Activated naive CD4-positive, alpha-beta T cell treated with anti-CD3 and anti-CD28 coated beads, Interleukin-2, amount 10 ng/mL, durations not matched to agents 7 days and 5 days (primary cell): ENCODE measurements around the gene BRD9.

ENCODE experiments used
- CTCF ChIA-PET: fragments of 350-600 bp; sonication (Branson Sonifier 250); formaldehyde crosslinking; loops from one replicate; lab custom pipeline; 2021; ENCODE audit warnings: antibody characterized with exemption; lab: Charles Lee
- DNase-seq: peaks from one replicate; pipeline ENCODE4 v3.0.0-alpha.2; 2020
- H3K27ac Mint-ChIP-seq: one replicate; pipeline ENCODE4 v1.8.0; 2021; ENCODE audit warnings: mild to moderate bottlenecking, moderate library complexity, mixed read lengths
- H3K27me3 Mint-ChIP-seq: one replicate; pipeline ENCODE4 v1.8.0; 2021; ENCODE audit warnings: mild to moderate bottlenecking, mixed read lengths
- H3K36me3 Mint-ChIP-seq: one replicate; pipeline ENCODE4 v1.8.0; 2021; ENCODE audit warnings: mixed read lengths
- H3K4me1 Mint-ChIP-seq: one replicate; pipeline ENCODE4 v1.8.0; 2021; ENCODE audit warnings: mixed read lengths
- H3K4me3 Mint-ChIP-seq: one replicate; pipeline ENCODE4 v1.8.0; 2021; ENCODE audit warnings: mild to moderate bottlenecking, moderate library complexity, mixed read lengths
- H3K9me3 Mint-ChIP-seq: one replicate; pipeline ENCODE4 v1.8.0; 2021; ENCODE audit warnings: mixed read lengths

BRD9 gene

DNA sequence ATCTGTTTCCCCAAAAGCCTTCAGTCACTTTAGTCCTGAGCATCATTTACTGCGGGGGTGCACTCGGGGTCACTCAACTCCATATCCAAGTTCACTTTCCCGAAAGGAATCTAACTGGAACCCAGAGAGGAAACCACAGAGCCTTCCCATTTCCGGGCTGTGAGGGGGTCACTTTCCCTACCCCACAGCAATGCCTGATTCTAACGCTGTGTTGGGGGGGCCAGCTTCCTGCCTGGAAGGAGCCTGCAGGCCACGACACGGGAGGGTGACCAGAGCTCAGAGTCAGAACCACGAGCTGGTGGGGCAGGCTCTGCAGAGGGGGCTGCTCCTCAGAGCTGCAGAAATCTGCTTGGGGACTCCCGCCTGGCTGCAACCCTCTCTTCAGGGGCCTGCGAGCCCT, 20.3 kb downstream of the BRD9 start:
- Mint-ChIP-seq H3K9me3 (no peaks in the 10 kb centered on the region), H3K4me1 (peaks cover 3% of the 10 kb centered on the region), H3K36me3 (peaks cover 65% of the 10 kb centered on the region), H3K4me3 (no peak overlapping the region), H3K27ac (no peak overlapping the region), H3K27me3 (no peaks in the 10 kb centered on the region)
- DNase-seq: no peak
- CTCF ChIA-PET: no interaction called here

DNA sequence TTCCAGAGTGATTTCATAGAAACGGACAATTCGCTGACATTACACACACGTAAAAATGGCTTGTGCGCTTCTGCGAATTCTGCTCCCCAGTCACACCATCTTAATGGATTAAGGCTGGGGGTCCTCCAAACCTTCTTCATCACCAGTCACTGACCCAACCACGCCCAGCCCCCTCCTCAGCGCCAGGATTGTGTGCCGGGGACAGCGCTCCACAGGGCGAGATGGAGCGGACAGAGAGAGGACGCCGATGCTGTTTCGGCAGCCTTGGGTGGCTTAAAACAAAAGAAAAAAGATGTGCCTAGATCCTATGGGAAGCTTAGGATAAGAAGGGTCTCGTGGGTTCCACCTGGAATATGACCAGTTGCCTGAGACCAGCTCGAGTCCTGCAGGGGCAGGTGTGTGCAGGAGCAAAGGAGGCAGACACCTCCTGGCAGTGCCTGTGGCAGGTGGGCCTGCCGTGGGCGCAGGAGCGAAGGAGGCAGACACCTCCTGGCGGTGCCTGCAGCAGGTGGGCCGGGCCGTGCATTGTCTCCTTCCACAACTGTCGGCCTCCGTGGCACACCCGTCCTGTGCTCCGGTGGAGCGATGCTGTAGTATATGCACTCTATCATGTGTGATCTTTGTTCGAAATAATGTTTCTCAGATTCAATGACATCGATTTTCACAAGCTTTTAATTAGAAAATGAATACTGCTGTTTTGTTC, 20.9 kb downstream of the BRD9 start:
- no peak overlapping the region for H3K4me3 Mint-ChIP-seq
- CTCF ChIA-PET: no interaction called here
- no peaks in the 10 kb centered on the region for H3K27me3 Mint-ChIP-seq
- H3K4me1 Mint-ChIP-seq: peaks cover 3% of the 10 kb centered on the region
- peak; percentile 10 for DNase-seq
- no peak overlapping the region for H3K27ac Mint-ChIP-seq
- no peaks in the 10 kb centered on the region for H3K9me3 Mint-ChIP-seq
- H3K36me3 Mint-ChIP-seq: peaks cover 62% of the 10 kb centered on the region

DNA sequence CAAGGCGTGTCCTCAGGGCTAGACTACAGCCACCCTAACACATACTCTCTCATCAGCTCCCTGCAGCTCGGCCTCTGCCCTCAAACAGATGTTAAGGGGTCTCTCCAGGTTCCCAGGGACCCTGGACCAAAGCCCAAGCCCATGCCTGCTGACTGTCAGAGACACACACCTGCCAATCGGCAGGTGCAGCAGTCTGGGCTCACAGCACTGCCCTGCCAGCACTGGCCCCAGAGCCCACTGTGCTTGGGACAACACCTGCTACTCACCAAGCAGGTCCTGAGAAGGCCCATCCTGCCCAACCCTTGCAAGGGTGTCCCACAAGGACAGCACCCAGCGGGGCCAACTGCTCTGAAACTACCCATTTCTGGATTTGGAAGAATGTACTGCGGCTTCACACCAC, 21.6 kb downstream of the BRD9 start:
- no peak overlapping the region for H3K27ac Mint-ChIP-seq
- peaks cover 63% of the 10 kb centered on the region for H3K36me3 Mint-ChIP-seq

DNA sequence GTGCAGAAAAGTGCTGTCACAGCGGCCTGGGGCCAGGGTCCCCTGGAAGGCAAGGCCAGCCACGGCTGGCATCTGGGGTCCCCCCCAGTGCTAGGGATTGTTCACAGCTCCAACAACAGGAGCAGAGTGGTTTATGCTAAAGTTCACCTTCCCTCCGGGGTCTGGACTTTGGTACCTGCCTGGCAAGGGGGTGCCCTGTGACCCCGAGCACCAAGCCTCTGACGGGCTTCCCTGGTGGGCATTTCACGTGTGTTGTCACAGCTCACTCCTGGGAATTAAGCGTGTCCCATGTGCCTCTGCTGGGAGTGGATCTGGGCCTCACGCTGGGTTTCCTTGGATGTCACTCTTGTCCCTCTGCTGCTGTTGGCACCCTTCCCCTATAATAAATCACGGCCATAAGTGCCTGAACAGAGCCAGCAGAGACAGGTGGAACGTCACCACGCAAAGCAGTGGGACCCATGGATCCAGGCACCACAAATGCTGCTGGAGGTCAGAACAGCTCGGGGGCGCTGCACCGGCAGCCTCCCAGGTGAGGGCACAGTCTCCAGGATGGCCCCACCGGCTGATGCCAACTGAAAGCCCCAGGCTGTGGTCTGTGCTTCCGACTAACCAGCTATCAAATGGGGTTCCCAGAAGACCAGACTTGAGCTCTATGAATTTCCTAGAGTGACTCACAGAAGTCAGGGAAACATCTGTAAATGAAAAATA, 24.0 kb downstream of the BRD9 start:
- Mint-ChIP-seq H3K9me3 (no peaks in the 10 kb centered on the region), H3K4me3 (no peak overlapping the region), H3K27me3 (no peaks in the 10 kb centered on the region), H3K27ac (no peak overlapping the region), H3K4me1 (peaks cover 3% of the 10 kb centered on the region), H3K36me3 (peaks cover 51% of the 10 kb centered on the region)
- CTCF ChIA-PET: interaction anchor here (0.7 kb wide), 1 partner anchor 8 kb away, joined by 3 read pairs; no protein-coding TSS in a partner anchor
- no peak for DNase-seq

More for the DNA sequence above, 21.6 kb downstream of the BRD9 start:
- no peak for DNase-seq
- H3K4me1 Mint-ChIP-seq: peaks cover 3% of the 10 kb centered on the region
- CTCF ChIA-PET: no interaction called here
- no peak overlapping the region for H3K4me3 Mint-ChIP-seq
- no peaks in the 10 kb centered on the region for H3K27me3 Mint-ChIP-seq
- H3K9me3 Mint-ChIP-seq: no peaks in the 10 kb centered on the region

DNA sequence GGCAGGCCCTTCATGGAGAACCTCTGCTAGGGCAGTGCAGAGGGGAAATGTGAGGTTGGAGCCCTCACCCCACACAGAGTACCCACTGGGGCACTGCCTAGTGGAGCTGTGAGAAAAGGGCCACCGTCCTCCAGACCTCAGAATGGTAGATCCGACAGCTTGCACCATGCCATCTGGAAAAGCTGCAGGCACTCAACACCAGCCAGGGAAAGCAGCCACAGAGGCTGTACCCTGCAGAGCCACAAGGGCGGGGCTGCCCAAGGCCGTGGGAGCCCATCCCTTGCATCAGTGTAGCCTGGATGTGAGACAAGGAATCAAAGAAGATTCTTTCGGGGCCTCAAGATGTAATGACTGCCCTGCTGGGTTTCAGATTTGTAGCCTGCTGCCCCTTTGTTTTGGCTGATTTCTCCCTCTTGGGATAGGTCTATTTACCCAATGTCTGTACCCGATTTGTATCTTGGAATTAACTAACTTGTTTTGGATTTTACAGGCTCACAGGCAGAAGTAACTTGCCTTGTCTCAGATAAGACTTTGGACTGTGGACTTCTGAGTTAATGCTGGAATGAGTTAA, 25.2 kb downstream of the BRD9 start:
- no peak overlapping the region for H3K4me3 Mint-ChIP-seq
- no peaks in the 10 kb centered on the region for H3K9me3 Mint-ChIP-seq
- CTCF ChIA-PET: no interaction called here
- no peaks in the 10 kb centered on the region for H3K4me1 Mint-ChIP-seq
- H3K27me3 Mint-ChIP-seq: no peaks in the 10 kb centered on the region
- H3K36me3 Mint-ChIP-seq: peaks cover 48% of the 10 kb centered on the region
- H3K27ac Mint-ChIP-seq: no peak overlapping the region
- DNase-seq: no peak

DNA sequence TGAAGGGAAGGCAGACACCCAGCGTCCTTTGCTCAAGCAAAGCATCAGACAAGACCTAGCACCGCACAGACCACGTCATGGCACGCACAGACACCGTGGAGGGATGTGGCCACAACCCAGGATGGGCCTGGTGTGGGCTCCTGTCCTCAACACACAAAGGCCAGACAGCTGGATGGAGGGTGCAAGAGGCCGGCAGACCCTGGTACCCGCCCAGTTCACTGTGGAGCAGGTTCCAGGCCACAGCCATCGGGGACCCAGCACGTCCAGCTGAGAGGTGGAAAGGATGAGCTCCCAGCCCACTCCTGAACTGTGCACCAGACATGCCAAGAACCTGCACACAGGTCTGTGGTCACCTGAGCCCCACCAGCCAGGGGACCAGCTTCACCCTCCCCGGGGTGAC, 26.8 kb downstream of the BRD9 start:
- CTCF ChIA-PET: no interaction called here
- no peak for DNase-seq
- H3K4me3 Mint-ChIP-seq: no peak overlapping the region
- H3K4me1 Mint-ChIP-seq: no peaks in the 10 kb centered on the region
- peaks cover 40% of the 10 kb centered on the region for H3K36me3 Mint-ChIP-seq
- H3K27me3 Mint-ChIP-seq: no peaks in the 10 kb centered on the region
- H3K9me3 Mint-ChIP-seq: no peaks in the 10 kb centered on the region
- H3K27ac Mint-ChIP-seq: no peak overlapping the region

DNA sequence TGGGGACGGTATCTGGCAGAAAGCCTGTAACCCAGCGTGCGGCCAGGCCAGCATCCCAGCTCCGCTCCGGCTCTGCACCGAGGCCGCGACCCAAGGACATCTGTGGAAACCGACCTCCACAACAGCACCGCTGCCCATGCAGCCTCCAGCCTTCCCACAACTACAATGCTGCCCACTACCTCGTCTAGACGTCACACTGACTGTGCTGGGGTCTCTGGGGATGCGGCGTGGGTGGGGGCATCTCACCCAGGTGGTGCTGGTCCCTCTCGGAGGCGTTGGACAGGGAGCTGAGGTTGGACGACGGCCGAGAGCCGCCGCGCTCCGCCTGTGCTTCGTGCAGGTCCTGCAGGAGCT, 27.5 kb downstream of the BRD9 start:
- H3K9me3 Mint-ChIP-seq: no peaks in the 10 kb centered on the region
- no peak for DNase-seq
- H3K4me3 Mint-ChIP-seq: no peak overlapping the region
- no peaks in the 10 kb centered on the region for H3K4me1 Mint-ChIP-seq
- CTCF ChIA-PET: no interaction called here
- H3K27me3 Mint-ChIP-seq: no peaks in the 10 kb centered on the region
- no peak overlapping the region for H3K27ac Mint-ChIP-seq
- H3K36me3 Mint-ChIP-seq: peaks cover 34% of the 10 kb centered on the region

DNA sequence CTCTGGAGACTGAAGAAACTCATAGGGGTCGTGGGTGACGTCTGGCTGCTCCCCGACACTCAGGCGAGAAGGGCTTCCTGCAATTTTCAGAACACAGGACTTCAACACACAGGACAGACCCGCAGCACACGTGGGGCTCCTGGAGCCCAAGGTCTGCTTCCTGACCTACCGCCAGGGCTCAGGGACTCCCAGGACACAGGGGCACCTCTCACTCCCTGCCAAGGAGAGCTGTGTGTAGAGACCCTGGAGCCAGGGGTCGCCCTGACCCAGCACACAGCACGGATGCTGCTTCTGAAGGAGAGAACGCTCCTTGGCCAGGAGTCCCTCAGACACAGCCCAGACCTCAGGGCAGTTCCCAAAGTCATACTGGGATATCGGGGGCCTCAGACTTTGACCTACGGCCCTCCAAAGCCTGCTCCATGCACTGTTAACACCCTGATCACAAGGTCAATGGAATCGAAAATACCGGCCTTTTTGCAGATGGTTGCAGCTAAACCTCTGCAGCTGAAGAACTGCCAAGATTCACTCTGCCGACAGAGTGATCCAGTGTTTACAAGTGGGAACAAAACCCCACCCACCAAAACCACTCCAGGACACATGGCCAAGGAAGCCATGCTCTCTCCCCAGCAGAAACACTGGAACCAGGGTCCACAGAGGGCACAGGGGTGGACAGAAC, 28.0 kb downstream of the BRD9 start:
- CTCF ChIA-PET: interaction anchor here (1.7 kb wide), 1 partner anchor 194 kb away, joined by 3 read pairs; no protein-coding TSS in a partner anchor
- no peak for DNase-seq
- Mint-ChIP-seq H3K27ac (no peak overlapping the region), H3K36me3 (peaks cover 30% of the 10 kb centered on the region), H3K27me3 (no peaks in the 10 kb centered on the region), H3K4me3 (no peak overlapping the region), H3K4me1 (no peaks in the 10 kb centered on the region), H3K9me3 (no peaks in the 10 kb centered on the region)

DNA sequence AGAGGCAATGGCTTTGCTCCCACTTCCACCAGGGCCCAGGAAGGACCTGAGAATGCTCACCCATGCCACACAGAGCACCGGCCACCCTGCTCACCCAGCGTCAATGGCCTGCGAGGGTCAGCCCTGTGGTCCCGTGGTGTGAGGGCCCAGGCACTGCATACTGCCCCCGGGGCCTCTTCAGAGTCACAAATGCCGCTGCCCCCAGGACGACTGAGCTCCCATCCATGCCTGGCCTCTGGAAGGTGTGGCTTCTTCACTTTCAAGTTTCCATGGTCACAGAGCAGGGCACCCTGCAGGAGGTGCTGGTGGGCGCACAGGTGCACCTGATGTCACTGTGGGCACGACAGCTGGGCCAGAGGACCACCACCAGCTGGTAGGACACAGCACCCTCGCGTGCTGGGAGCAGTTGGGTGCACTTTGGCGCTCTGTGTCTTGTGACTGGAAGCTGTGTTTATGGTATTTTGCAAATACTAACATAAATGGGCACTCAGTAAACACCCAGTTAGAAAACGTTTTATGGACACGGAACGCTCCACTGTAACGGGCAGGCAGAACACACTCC, 29.3 kb downstream of the BRD9 start:
- H3K9me3 Mint-ChIP-seq: no peaks in the 10 kb centered on the region
- H3K4me3 Mint-ChIP-seq: no peak overlapping the region
- no peak for DNase-seq
- no peaks in the 10 kb centered on the region for H3K27me3 Mint-ChIP-seq
- CTCF ChIA-PET: interaction anchor here (1.7 kb wide), 1 partner anchor 192 kb away, joined by 3 read pairs; no protein-coding TSS in a partner anchor
- peaks cover 21% of the 10 kb centered on the region for H3K36me3 Mint-ChIP-seq
- no peaks in the 10 kb centered on the region for H3K4me1 Mint-ChIP-seq
- no peak overlapping the region for H3K27ac Mint-ChIP-seq

DNA sequence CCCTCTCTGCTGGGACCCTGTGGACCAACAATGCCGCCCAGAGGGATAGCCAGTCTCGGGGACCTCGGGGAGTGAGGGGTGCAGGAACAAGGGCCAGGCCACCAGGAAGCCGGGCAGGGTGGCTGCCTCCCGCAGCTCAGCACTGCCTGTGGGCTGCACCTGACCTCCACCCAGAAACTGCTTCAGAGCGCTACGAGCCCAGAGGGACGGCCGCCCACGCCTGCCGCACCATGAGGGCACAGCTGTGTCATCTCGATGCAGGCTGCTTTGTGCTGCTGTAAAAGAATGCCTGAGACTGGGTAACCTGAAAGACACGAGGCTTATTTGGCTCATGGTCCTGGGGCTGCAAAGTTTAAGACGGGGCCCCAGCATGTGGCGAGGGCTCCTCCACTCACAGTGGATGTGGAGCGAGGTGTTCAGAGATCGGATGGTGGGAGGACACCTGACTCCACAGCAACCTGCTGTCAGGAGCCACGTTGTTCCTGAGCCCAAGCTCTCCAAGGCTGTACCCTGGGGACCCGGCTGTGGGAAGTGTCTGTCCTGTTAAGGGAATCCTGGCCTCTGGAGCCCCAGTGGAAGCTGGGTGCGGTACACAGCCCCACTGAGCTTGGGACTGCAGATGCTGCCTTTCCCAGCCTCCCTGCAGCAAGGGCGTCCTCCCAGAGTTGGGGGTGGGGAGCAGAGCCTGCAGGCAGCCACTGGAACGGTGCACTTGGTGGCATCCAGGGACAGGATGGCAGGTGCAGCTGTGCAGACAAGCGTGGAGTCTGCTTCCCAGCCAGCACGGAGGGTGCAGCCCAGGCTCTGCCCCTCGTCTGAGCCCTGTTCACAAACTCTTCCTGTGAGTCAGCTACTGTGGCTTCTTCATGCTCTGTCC, 30.0 kb downstream of the BRD9 start:
- Mint-ChIP-seq H3K36me3 (peaks cover 16% of the 10 kb centered on the region), H3K9me3 (no peaks in the 10 kb centered on the region), H3K27me3 (no peaks in the 10 kb centered on the region), H3K4me1 (no peaks in the 10 kb centered on the region), H3K4me3 (no peak overlapping the region), H3K27ac (no peak overlapping the region)
- no peak for DNase-seq
- CTCF ChIA-PET: no interaction called here

DNA sequence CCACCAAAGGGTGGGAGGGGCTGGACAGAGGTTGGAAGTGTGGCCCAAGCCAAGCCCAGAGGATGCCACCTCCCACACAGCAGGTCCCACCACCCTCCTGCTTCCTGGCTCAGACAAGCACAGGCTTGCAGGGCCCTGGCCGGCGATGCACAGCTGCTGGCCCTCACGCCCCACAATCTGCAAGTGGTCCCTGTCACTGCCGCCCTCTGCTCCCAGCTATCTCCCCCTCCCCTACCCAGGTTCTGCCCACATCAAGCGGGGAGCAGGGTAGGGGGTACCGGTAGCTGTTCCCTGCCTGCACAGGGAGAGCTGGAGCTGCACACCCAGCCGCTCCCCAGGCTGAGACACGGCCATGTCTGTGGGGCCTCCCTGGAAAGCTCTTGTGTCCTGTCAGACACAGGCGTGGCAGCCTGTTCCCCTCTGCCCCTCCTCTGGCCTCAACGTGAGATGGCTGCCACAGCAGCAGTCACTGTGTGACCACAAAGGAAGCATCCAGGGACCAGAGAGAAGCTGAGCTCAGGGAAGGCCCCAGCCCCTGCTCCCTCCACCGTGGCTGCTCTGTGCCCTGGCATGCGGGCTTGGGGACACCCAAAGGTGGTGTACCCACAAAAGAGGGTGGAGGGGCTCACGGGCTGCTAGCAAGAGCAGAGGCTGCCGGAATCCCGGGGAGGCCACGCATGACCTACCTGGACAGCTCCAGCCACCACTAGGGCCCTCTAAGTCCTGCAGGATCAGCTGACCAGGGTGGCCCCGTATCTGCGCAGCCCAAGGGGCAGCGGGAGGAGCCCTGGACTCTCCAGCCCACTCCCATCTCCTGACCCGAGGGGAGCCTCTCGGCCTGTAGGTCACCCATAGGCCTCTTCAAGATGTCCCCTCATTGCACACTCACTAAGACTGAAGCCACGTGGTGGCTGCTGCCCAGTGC, 30.9 kb downstream of the BRD9 start:
- Mint-ChIP-seq H3K4me3 (no peak overlapping the region), H3K4me1 (no peaks in the 10 kb centered on the region), H3K27ac (no peak overlapping the region), H3K27me3 (no peaks in the 10 kb centered on the region), H3K36me3 (peaks cover 11% of the 10 kb centered on the region), H3K9me3 (no peaks in the 10 kb centered on the region)
- CTCF ChIA-PET: no interaction called here
- DNase-seq: no peak

DNA sequence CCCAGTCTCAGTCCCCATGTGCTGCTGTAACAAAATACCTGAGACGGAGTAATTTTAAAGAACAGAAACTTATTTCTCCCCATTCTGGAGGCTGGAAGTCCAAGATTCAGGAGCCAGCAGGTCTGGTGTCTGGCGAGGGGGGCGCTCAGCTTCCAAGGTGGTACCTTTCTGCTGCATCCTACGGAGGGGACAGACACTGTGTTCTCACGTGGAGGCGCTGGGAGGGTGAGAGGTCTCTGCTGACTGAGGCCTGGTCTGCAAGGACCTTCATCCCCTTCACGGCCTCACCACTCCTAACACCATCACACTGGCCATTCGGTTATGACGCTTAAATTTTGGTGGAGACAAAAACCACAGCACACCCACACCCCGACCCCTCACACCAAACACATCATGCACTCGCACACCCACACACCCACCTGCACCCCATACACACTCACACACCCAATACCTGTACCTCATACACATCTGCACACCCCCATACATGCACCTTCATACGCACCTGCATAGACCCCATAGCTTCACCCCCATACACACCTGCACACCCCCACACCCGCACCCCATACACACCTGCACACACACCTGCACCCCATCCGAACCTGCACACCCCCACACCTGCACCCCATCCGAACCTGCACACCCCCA, 32.0 kb downstream of the BRD9 start:
- Mint-ChIP-seq H3K36me3 (peaks cover 4% of the 10 kb centered on the region), H3K4me3 (no peak overlapping the region), H3K4me1 (no peaks in the 10 kb centered on the region), H3K27me3 (no peaks in the 10 kb centered on the region), H3K9me3 (no peaks in the 10 kb centered on the region), H3K27ac (no peak overlapping the region)
- no peak for DNase-seq
- CTCF ChIA-PET: no interaction called here
